GM12864 (cell line): ENCODE measurements around the gene KPNA3.

ENCODE experiments used
- DNase-seq: peaks from one replicate; pipeline ENCODE4 v3.0.0-alpha.2; 2011; ENCODE audit warnings: low read depth
- H3K4me3 ChIP-seq: 2 replicates; pipeline ENCODE4 v1.5.1; 2011; ENCODE audit warnings: mild to moderate bottlenecking, low read depth, low read length, control low read depth
- CTCF ChIP-seq: IDR thresholded peaks from 2 replicates; pipeline ENCODE4 v1.5.1; 2011; ENCODE audit warnings: low read depth, mild to moderate bottlenecking, moderate library complexity, low read length, control low read depth, inconsistent platforms; ENCODE audit errors: missing control alignments

The KPNA3 gene

GRCh38 chr13:49749848-49750247 lies 42.6 kb downstream of the KPNA3 start:
- DNase-seq, result no peak
- no peak for TF ChIP-seq CTCF
- no peak overlapping the region for H3K4me3 ChIP-seq

- TF ChIP-seq CTCF, result no peak
Observed at GRCh38 chr13:49746111-49746510, 46.4 kb downstream of the KPNA3 start.

GRCh38 chr13:49740870-49741269 lies 51.6 kb downstream of the KPNA3 start:
- DNase-seq, result no peak
- TF ChIP-seq CTCF, result no peak

More at GRCh38 chr13:49746111-49746510, 46.4 kb downstream of the KPNA3 start:
- no peak overlapping the region for H3K4me3 ChIP-seq
- DNase-seq, result no peak

GRCh38 chr13:49739498-49740187 lies 52.8 kb downstream of the KPNA3 start:
- no peak overlapping the region for H3K4me3 ChIP-seq
- no peak for DNase-seq
- no peak for TF ChIP-seq CTCF

More at GRCh38 chr13:49740870-49741269, 51.6 kb downstream of the KPNA3 start:
- no peak overlapping the region for H3K4me3 ChIP-seq

GRCh38 chr13:49733181-49733951 lies 59.1 kb downstream of the KPNA3 start:
- TF ChIP-seq CTCF, result no peak
- DNase-seq, result no peak
- H3K4me3 ChIP-seq, result no peak overlapping the region

- no peak overlapping the region for H3K4me3 ChIP-seq
- TF ChIP-seq CTCF, result no peak
- DNase-seq, result no peak
Observed at GRCh38 chr13:49731766-49732165, 60.7 kb downstream of the KPNA3 start.
